Measurements from ENCODE around the gene ATP9B.

DNA sequence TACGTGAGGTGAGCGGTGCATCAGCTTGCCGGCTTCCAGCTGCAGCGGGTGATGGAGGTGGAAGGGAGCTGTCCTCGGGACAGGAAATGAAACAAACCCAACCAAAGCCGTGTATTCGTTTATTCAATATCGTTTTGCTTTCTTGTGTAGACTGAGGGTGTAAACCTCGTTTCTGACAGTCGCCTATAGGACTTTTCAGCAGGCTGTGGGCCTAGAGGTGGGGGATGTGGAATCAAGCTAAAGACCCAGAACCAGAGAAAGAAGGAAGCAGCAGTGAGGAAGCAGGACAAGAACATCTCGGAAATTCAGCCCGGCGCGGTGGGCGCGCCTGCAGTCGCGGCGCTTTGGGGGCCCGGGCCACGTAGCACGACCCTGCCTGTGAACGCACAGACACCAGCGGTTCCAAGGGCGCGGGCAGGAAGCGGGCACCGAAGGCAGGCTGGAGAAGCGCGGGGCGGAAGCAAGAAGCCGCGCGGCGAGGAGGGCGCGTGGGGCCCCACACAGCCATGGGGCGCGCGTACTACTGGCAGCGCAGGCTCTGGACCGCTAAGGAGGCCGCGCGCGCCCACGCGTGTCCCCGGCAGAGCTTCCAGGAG lies 755 bp upstream of the ATP9B start:
- TF ChIP-seq POLR2AphosphoS5 (IDR thresholded peaks at IDR 0.05; ENCODE audit: low read depth, low read length): no peak
- TF ChIP-seq, protein P1, sequence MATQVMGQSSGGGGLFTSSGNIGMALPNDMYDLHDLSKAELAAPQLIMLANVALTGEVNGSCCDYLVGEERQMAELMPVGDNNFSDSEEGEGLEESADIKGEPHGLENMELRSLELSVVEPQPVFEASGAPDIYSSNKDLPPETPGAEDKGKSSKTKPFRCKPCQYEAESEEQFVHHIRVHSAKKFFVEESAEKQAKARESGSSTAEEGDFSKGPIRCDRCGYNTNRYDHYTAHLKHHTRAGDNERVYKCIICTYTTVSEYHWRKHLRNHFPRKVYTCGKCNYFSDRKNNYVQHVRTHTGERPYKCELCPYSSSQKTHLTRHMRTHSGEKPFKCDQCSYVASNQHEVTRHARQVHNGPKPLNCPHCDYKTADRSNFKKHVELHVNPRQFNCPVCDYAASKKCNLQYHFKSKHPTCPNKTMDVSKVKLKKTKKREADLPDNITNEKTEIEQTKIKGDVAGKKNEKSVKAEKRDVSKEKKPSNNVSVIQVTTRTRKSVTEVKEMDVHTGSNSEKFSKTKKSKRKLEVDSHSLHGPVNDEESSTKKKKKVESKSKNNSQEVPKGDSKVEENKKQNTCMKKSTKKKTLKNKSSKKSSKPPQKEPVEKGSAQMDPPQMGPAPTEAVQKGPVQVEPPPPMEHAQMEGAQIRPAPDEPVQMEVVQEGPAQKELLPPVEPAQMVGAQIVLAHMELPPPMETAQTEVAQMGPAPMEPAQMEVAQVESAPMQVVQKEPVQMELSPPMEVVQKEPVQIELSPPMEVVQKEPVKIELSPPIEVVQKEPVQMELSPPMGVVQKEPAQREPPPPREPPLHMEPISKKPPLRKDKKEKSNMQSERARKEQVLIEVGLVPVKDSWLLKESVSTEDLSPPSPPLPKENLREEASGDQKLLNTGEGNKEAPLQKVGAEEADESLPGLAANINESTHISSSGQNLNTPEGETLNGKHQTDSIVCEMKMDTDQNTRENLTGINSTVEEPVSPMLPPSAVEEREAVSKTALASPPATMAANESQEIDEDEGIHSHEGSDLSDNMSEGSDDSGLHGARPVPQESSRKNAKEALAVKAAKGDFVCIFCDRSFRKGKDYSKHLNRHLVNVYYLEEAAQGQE (IDR thresholded peaks at IDR 0.05; ENCODE audit: insufficient read depth in 1 of 2, low read depth in 2 of 2, low read length in 2 of 2): no peak
- TF ChIP-seq SIN3A (IDR thresholded peaks at IDR 0.05; ENCODE audit: borderline replicate concordance, insufficient read depth, low read length): no peak
- no peak for TF ChIP-seq TAF1 (IDR thresholded peaks at IDR 0.05; ENCODE audit: borderline replicate concordance, insufficient read depth, low read length)
